ENCODE measurements around the gene ADGRG4.

Gene ADGRG4

GRCh38 chrX:136453114-136453513, 152.4 kb downstream of the ADGRG4 start:
- TF ChIP-seq CTCF (conservative IDR thresholded peaks at IDR 0.05; ENCODE audit: low read depth, low read length) = no peak
- no peak for DNase-seq (ENCODE audit: low read depth)

GRCh38 chrX:136453771-136454170, 153.0 kb downstream of the ADGRG4 start:
- H3K4me3 ChIP-seq (ENCODE audit: low read depth, low read length) = no peak overlapping the region
- DNase-seq (ENCODE audit: low read depth) = no peak
- no peak for TF ChIP-seq CTCF (conservative IDR thresholded peaks at IDR 0.05; ENCODE audit: low read depth, low read length)

More at GRCh38 chrX:136453114-136453513, 152.4 kb downstream of the ADGRG4 start:
- H3K4me3 ChIP-seq (ENCODE audit: low read depth, low read length) = no peak overlapping the region

GRCh38 chrX:136456133-136456532, 155.4 kb downstream of the ADGRG4 start:
- no peak for TF ChIP-seq CTCF (conservative IDR thresholded peaks at IDR 0.05; ENCODE audit: low read depth, low read length)
- no peak for DNase-seq (ENCODE audit: low read depth)
- no peak overlapping the region for H3K4me3 ChIP-seq (ENCODE audit: low read depth, low read length)

- DNase-seq (ENCODE audit: low read depth) = no peak
Measured at GRCh38 chrX:136457303-136457917, 156.6 kb downstream of the ADGRG4 start.

GRCh38 chrX:136464589-136464988, 163.8 kb downstream of the ADGRG4 start:
- DNase-seq (ENCODE audit: low read depth) = no peak
- H3K4me3 ChIP-seq (ENCODE audit: low read depth, low read length) = no peak overlapping the region
- TF ChIP-seq CTCF (conservative IDR thresholded peaks at IDR 0.05; ENCODE audit: low read depth, low read length) = no peak

More at GRCh38 chrX:136457303-136457917, 156.6 kb downstream of the ADGRG4 start:
- TF ChIP-seq CTCF (conservative IDR thresholded peaks at IDR 0.05; ENCODE audit: low read depth, low read length) = no peak
- H3K4me3 ChIP-seq (ENCODE audit: low read depth, low read length) = no peak overlapping the region

Data from choroid plexus epithelial cell (primary cell).